ENCODE data around the gene OPA1. TPM values are rescaled to one million over a fixed set of nuclear protein-coding genes. Genes with fewer than 3 reads are reported as not detected.

The OPA1 gene
- total and polyA plus RNA-seq, 2 of the 13 experiments (the other 11 are each of a cell fraction or from before 2014, with no cell fraction given), result 26.7 to 78.5 TPM

- no peak; the same call in none of the 2 replicates for TF ChIP-seq ZFP91 (CRISPR knock-in tag; IDR thresholded peaks at IDR 0.05; ENCODE audit: borderline replicate concordance)
- TF ChIP-seq ZNF556 (CRISPR knock-in tag; IDR thresholded peaks at IDR 0.05; ENCODE audit: borderline replicate concordance), result no peak
- TF ChIP-seq ZNF354B (CRISPR knock-in tag; IDR thresholded peaks at IDR 0.05), result no peak
- no peak for TF ChIP-seq ZSCAN29 (CRISPR knock-in tag; conservative IDR thresholded peaks at IDR 0.05)
- TF ChIP-seq BORCS8-MEF2B (CRISPR knock-in tag; IDR thresholded peaks at IDR 0.05), result 0 out of 2 replicates have a peak, but pooled peaks have one; percentile 26
- TF ChIP-seq ZZZ3 (CRISPR knock-in tag; IDR thresholded peaks at IDR 0.05; ENCODE audit: borderline replicate concordance), result no peak; the same call in 1 of the 2 replicates
- peak; percentile 88 for TF ChIP-seq GATAD2A (CRISPR knock-in tag; IDR thresholded peaks at IDR 0.05)
- TF ChIP-seq NPAS2 (CRISPR knock-in tag; IDR thresholded peaks at IDR 0.05; ENCODE audit: borderline replicate concordance), result no peak
- no peak for TF ChIP-seq FOXO4 (CRISPR knock-in tag; conservative IDR thresholded peaks at IDR 0.05)
- TF ChIP-seq TSC22D2 (CRISPR knock-in tag; IDR thresholded peaks at IDR 0.05; ENCODE audit: borderline replicate concordance), result no peak
- TF ChIP-seq BRCA1 (CRISPR knock-in tag; IDR thresholded peaks at IDR 0.05), result no peak
- no peak for TF ChIP-seq BRF2 (CRISPR knock-in tag; IDR thresholded peaks at IDR 0.05)
- TF ChIP-seq ARID4A (CRISPR knock-in tag; IDR thresholded peaks at IDR 0.05; ENCODE audit: borderline replicate concordance), result no peak
- TF ChIP-seq ZNF749 (CRISPR knock-in tag; IDR thresholded peaks at IDR 0.05; ENCODE audit: borderline replicate concordance), result no peak
- peak; percentile 88 for TF ChIP-seq ZBTB7B (CRISPR knock-in tag; IDR thresholded peaks at IDR 0.05)
- no peak for TF ChIP-seq FOXP1 (IDR thresholded peaks at IDR 0.05)
- TF ChIP-seq FOXP1 (CRISPR knock-in tag; IDR thresholded peaks at IDR 0.05), result peak; percentile 85
- TF ChIP-seq DR1 (CRISPR knock-in tag; IDR thresholded peaks at IDR 0.05), result no peak
- no peak for TF ChIP-seq CHCHD3 (CRISPR knock-in tag; IDR thresholded peaks at IDR 0.05)
- no peak; the same call in 1 of the 2 replicates for TF ChIP-seq SAFB2 (CRISPR knock-in tag; IDR thresholded peaks at IDR 0.05; ENCODE audit: borderline replicate concordance, low read depth)
- TF ChIP-seq ZBTB7A (CRISPR knock-in tag; IDR thresholded peaks at IDR 0.05), result 0 out of 2 replicates have a peak, but pooled peaks have one; percentile 54
These were observed 118.5 kb downstream of the OPA1 start (continued) for GRCh38 chr3:193711523-193711963.
